ENCODE data around the gene CELF5.

The CELF5 gene

GRCh38 chr19:3316132-3316648, 91.7 kb downstream of the CELF5 start:
- TF ChIP-seq ZFX (IDR thresholded peaks at IDR 0.05) (no peak), CTCF (conservative IDR thresholded peaks at IDR 0.05) (no peak)
- no peak overlapping the region for H3K27ac ChIP-seq

GRCh38 chr19:3316659-3317207, 92.3 kb downstream of the CELF5 start:
- no peak overlapping the region for H3K27ac ChIP-seq
- TF ChIP-seq ZFX (IDR thresholded peaks at IDR 0.05) (no peak), CTCF (conservative IDR thresholded peaks at IDR 0.05) (no peak)

GRCh38 chr19:3319643-3320353, 95.3 kb downstream of the CELF5 start:
- H3K27ac ChIP-seq = no peak overlapping the region
- TF ChIP-seq CTCF (conservative IDR thresholded peaks at IDR 0.05) (no peak), ZFX (IDR thresholded peaks at IDR 0.05) (no peak)

- no peak overlapping the region for H3K27ac ChIP-seq
- TF ChIP-seq ZFX (IDR thresholded peaks at IDR 0.05) = no peak
- TF ChIP-seq CTCF (conservative IDR thresholded peaks at IDR 0.05) = no peak
Observed at GRCh38 chr19:3320354-3320670, 95.9 kb downstream of the CELF5 start.

- H3K27ac ChIP-seq = no peak overlapping the region
- TF ChIP-seq ZFX (IDR thresholded peaks at IDR 0.05) (no peak), CTCF (conservative IDR thresholded peaks at IDR 0.05) (no peak)
Observed at GRCh38 chr19:3320853-3321252, 96.4 kb downstream of the CELF5 start.

- TF ChIP-seq CTCF (conservative IDR thresholded peaks at IDR 0.05) (no peak), ZFX (IDR thresholded peaks at IDR 0.05) (no peak)
- H3K27ac ChIP-seq = no peak overlapping the region
Observed at GRCh38 chr19:3321696-3322095, 97.2 kb downstream of the CELF5 start.

- no peak overlapping the region for H3K27ac ChIP-seq
- no peak for TF ChIP-seq CTCF (conservative IDR thresholded peaks at IDR 0.05)
- TF ChIP-seq ZFX (IDR thresholded peaks at IDR 0.05) = no peak
Observed at GRCh38 chr19:3322199-3322978, 97.9 kb downstream of the CELF5 start.
